Activated naive CD4-positive, alpha-beta T cell treated with anti-CD3 and anti-CD28 coated beads, Interleukin-2, amount 50 U/mL, for 24 hours (primary cell): ENCODE data around the gene ENG.

ENCODE experiments used
- H3K27ac Mint-ChIP-seq: one replicate; pipeline ENCODE4 v1.8.0; 2021; ENCODE audit warnings: mild to moderate bottlenecking, mixed read lengths
- H3K27me3 Mint-ChIP-seq: one replicate; pipeline ENCODE4 v1.8.0; 2021; ENCODE audit warnings: mixed read lengths
- H3K36me3 Mint-ChIP-seq: one replicate; pipeline ENCODE4 v1.8.0; 2021; ENCODE audit warnings: mixed read lengths
- H3K4me1 Mint-ChIP-seq: one replicate; pipeline ENCODE4 v1.8.0; 2021; ENCODE audit warnings: mixed read lengths
- H3K4me3 Mint-ChIP-seq: one replicate; pipeline ENCODE4 v1.8.0; 2021; ENCODE audit warnings: mild to moderate bottlenecking, mixed read lengths
- H3K9me3 Mint-ChIP-seq: one replicate; pipeline ENCODE4 v1.8.0; 2021; ENCODE audit warnings: mixed read lengths

The ENG gene

GRCh38 chr9:127773981-127774380 lies 80.5 kb downstream of the ENG start:
- H3K27ac Mint-ChIP-seq: no peak overlapping the region
- H3K9me3 Mint-ChIP-seq: no peaks in the 10 kb centered on the region
- H3K27me3 Mint-ChIP-seq: no peaks in the 10 kb centered on the region
- H3K4me1 Mint-ChIP-seq: peaks cover 62% of the 10 kb centered on the region
- peaks cover 1% of the 10 kb centered on the region for H3K36me3 Mint-ChIP-seq
- no peak overlapping the region for H3K4me3 Mint-ChIP-seq

- Mint-ChIP-seq H3K27me3 (no peaks in the 10 kb centered on the region), H3K4me3 (no peak overlapping the region), H3K36me3 (peaks cover 2% of the 10 kb centered on the region), H3K9me3 (no peaks in the 10 kb centered on the region), H3K27ac (peak overlapping the region; percentile 35), H3K4me1 (peaks cover 64% of the 10 kb centered on the region)
Observed at GRCh38 chr9:127773272-127773671, 81.2 kb downstream of the ENG start.

- Mint-ChIP-seq H3K27ac (no peak overlapping the region), H3K4me3 (no peak overlapping the region), H3K36me3 (peaks cover 2% of the 10 kb centered on the region), H3K9me3 (no peaks in the 10 kb centered on the region), H3K27me3 (no peaks in the 10 kb centered on the region), H3K4me1 (peaks cover 65% of the 10 kb centered on the region)
Observed at GRCh38 chr9:127772603-127773002, 81.9 kb downstream of the ENG start.

- Mint-ChIP-seq H3K27ac (peak overlapping the region; percentile 88), H3K27me3 (no peaks in the 10 kb centered on the region), H3K4me1 (peaks cover 67% of the 10 kb centered on the region), H3K9me3 (no peaks in the 10 kb centered on the region), H3K4me3 (peak overlapping the region; percentile 85), H3K36me3 (peaks cover 2% of the 10 kb centered on the region)
Observed at GRCh38 chr9:127771570-127772189, 82.8 kb downstream of the ENG start.

GRCh38 chr9:127770905-127771569 lies 83.4 kb downstream of the ENG start:
- peaks cover 67% of the 10 kb centered on the region for H3K4me1 Mint-ChIP-seq

GRCh38 chr9:127770583-127770904 lies 83.9 kb downstream of the ENG start:
- Mint-ChIP-seq H3K36me3 (peaks cover 4% of the 10 kb centered on the region), H3K4me3 (peak overlapping the region; percentile 85), H3K4me1 (peaks cover 72% of the 10 kb centered on the region), H3K27ac (peak overlapping the region; percentile 88), H3K27me3 (no peaks in the 10 kb centered on the region), H3K9me3 (no peaks in the 10 kb centered on the region)

More at GRCh38 chr9:127770905-127771569, 83.4 kb downstream of the ENG start:
- no peaks in the 10 kb centered on the region for H3K27me3 Mint-ChIP-seq
- peaks cover 4% of the 10 kb centered on the region for H3K36me3 Mint-ChIP-seq
- peak overlapping the region; percentile 88 for H3K27ac Mint-ChIP-seq
- peak overlapping the region; percentile 85 for H3K4me3 Mint-ChIP-seq
- H3K9me3 Mint-ChIP-seq: no peaks in the 10 kb centered on the region

GRCh38 chr9:127769929-127770582 lies 84.4 kb downstream of the ENG start:
- H3K36me3 Mint-ChIP-seq: peaks cover 4% of the 10 kb centered on the region
- H3K27ac Mint-ChIP-seq: peak overlapping the region; percentile 88

GRCh38 chr9:127769101-127769500 lies 85.4 kb downstream of the ENG start:
- peaks cover 4% of the 10 kb centered on the region for H3K36me3 Mint-ChIP-seq
- peaks cover 81% of the 10 kb centered on the region for H3K4me1 Mint-ChIP-seq
- H3K27me3 Mint-ChIP-seq: no peaks in the 10 kb centered on the region
- no peaks in the 10 kb centered on the region for H3K9me3 Mint-ChIP-seq
- H3K27ac Mint-ChIP-seq: peak overlapping the region; percentile 94
- peak overlapping the region; percentile 43 for H3K4me3 Mint-ChIP-seq

More at GRCh38 chr9:127769929-127770582, 84.4 kb downstream of the ENG start:
- Mint-ChIP-seq H3K4me3 (peak overlapping the region; percentile 85), H3K27me3 (no peaks in the 10 kb centered on the region), H3K4me1 (peaks cover 77% of the 10 kb centered on the region), H3K9me3 (no peaks in the 10 kb centered on the region)

- Mint-ChIP-seq H3K36me3 (peaks cover 4% of the 10 kb centered on the region), H3K27ac (peak overlapping the region; percentile 94), H3K9me3 (no peaks in the 10 kb centered on the region)
Observed at GRCh38 chr9:127768698-127769097, 85.8 kb downstream of the ENG start.

GRCh38 chr9:127767909-127768331 lies 86.5 kb downstream of the ENG start:
- H3K4me3 Mint-ChIP-seq: no peak overlapping the region
- no peaks in the 10 kb centered on the region for H3K27me3 Mint-ChIP-seq
- peak overlapping the region; percentile 94 for H3K27ac Mint-ChIP-seq
- peaks cover 4% of the 10 kb centered on the region for H3K36me3 Mint-ChIP-seq
- H3K4me1 Mint-ChIP-seq: peaks cover 87% of the 10 kb centered on the region
- H3K9me3 Mint-ChIP-seq: no peaks in the 10 kb centered on the region

More at GRCh38 chr9:127768698-127769097, 85.8 kb downstream of the ENG start:
- Mint-ChIP-seq H3K4me3 (peak overlapping the region; percentile 43), H3K27me3 (no peaks in the 10 kb centered on the region), H3K4me1 (peaks cover 82% of the 10 kb centered on the region)

- H3K27ac Mint-ChIP-seq: peak overlapping the region; percentile 98
- peaks cover 4% of the 10 kb centered on the region for H3K36me3 Mint-ChIP-seq
- peak overlapping the region; percentile 73 for H3K4me3 Mint-ChIP-seq
- peaks cover 91% of the 10 kb centered on the region for H3K4me1 Mint-ChIP-seq
- no peaks in the 10 kb centered on the region for H3K9me3 Mint-ChIP-seq
- H3K27me3 Mint-ChIP-seq: no peaks in the 10 kb centered on the region
Observed at GRCh38 chr9:127767410-127767809, 87.0 kb downstream of the ENG start.

GRCh38 chr9:127765418-127765817 lies 89.0 kb downstream of the ENG start:
- no peaks in the 10 kb centered on the region for H3K9me3 Mint-ChIP-seq
- H3K27me3 Mint-ChIP-seq: no peaks in the 10 kb centered on the region
- no peak overlapping the region for H3K27ac Mint-ChIP-seq
- H3K4me3 Mint-ChIP-seq: no peak overlapping the region
- peaks cover 77% of the 10 kb centered on the region for H3K4me1 Mint-ChIP-seq
- H3K36me3 Mint-ChIP-seq: peaks cover 4% of the 10 kb centered on the region
